ENCODE results near the gene USP6NL. TPM values are rescaled to one million over a fixed set of nuclear protein-coding genes. Genes with fewer than 3 reads are reported as not detected.

The USP6NL gene
- total RNA-seq, 1 donor from 2014 or later = 64.5 TPM

DNA sequence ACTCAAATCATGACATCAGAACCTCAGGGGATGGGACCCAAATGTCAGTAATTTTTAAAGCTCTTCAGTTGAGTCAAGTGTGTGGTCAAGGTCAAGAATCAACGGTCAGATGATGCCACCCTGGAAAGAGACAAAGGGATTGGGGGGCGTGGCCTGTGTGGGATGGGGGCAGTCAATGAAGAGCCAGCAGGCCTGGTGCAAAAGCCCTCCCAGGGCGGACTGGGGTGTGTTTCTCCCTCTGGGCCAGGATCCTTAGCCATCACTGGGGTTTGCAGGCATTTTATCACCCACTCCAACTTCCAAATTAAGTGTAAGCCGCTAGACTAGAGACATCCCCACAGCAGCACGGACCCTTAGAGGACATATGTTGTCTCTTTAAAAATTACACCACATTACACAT, 204.7 kb downstream of the USP6NL start:
- ChIA-PET POLR2A (no interaction called here), CTCF (no interaction called here)
- H3K27me3 Mint-ChIP-seq = no peaks in the 10 kb centered on the region
- H3K36me3 Mint-ChIP-seq (ENCODE audit: low read depth) = no peaks in the 10 kb centered on the region
- H3K9me3 Mint-ChIP-seq = peaks cover 8% of the 10 kb centered on the region
- H3K4me3 Mint-ChIP-seq = no peak overlapping the region
- no peak for ATAC-seq (ENCODE audit: low read depth)
- DNase-seq = no peak
- H3K4me1 Mint-ChIP-seq = peaks cover 63% of the 10 kb centered on the region
- intact Hi-C loops (cut with micrococcal nuclease) = no loop called here
- TF ChIP-seq, protein P1, sequence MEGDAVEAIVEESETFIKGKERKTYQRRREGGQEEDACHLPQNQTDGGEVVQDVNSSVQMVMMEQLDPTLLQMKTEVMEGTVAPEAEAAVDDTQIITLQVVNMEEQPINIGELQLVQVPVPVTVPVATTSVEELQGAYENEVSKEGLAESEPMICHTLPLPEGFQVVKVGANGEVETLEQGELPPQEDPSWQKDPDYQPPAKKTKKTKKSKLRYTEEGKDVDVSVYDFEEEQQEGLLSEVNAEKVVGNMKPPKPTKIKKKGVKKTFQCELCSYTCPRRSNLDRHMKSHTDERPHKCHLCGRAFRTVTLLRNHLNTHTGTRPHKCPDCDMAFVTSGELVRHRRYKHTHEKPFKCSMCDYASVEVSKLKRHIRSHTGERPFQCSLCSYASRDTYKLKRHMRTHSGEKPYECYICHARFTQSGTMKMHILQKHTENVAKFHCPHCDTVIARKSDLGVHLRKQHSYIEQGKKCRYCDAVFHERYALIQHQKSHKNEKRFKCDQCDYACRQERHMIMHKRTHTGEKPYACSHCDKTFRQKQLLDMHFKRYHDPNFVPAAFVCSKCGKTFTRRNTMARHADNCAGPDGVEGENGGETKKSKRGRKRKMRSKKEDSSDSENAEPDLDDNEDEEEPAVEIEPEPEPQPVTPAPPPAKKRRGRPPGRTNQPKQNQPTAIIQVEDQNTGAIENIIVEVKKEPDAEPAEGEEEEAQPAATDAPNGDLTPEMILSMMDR (IDR thresholded peaks at IDR 0.05) = no peak
- no peak overlapping the region for H3K27ac Mint-ChIP-seq

DNA sequence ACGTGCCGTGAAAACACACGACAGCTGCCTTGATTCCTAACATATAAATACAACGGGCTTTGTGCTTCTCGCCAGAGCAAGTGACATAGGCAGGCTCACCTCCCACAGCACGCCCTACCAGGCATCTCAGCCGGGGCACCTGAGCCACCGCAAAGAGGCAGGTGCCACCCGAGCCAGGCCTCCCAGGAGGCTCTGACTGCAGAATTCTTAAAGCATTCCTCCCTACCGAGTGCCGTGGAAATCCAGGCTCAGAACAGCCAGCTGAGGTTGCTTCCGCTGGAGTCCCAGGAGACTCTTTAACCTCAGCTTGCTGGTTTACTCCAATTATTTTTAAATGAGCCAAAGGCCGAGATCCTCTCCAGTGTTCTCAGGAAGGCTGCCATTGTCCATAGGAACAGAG, 206.5 kb downstream of the USP6NL start:
- Mint-ChIP-seq H3K27me3 (no peaks in the 10 kb centered on the region), H3K4me3 (peak overlapping the region; percentile 32), H3K9me3 (peaks cover 7% of the 10 kb centered on the region), H3K4me1 (peaks cover 72% of the 10 kb centered on the region), H3K27ac (no peak overlapping the region), H3K36me3 (ENCODE audit: low read depth) (no peaks in the 10 kb centered on the region)
- TF ChIP-seq, protein P1 (IDR thresholded peaks at IDR 0.05) = no peak
- ChIA-PET CTCF (no interaction called here), POLR2A (no interaction called here)
- no peak for DNase-seq
- ATAC-seq (ENCODE audit: low read depth) = no peak
- intact Hi-C loops (cut with micrococcal nuclease) = no loop called here

Other genes starting within 250 kb of the USP6NL start
- gene ECHDC3, start 130.7 kb upstream of the USP6NL start, total RNA-seq = 10.1 and 12.5 TPM in 2 replicates
- gene PROSER2, start 211.7 kb upstream of the USP6NL start, total RNA-seq = 0.17 and 0.27 TPM in 2 replicates

All from activated B cell treated with CpG ODN at 0.5 μM for 24 hours (primary cell).